WTC11 (cell line): ENCODE results near the gene WDR27. TPM values are rescaled to one million over a fixed set of nuclear protein-coding genes. Genes with fewer than 3 reads are reported as not detected.

Source experiments
- ATAC-seq: fragments of 200-7000 bp; cut with Tn5 transposase; 2 replicates; pipeline ENCODE4 v1.10.0; 2021; ENCODE audit warnings: mild to moderate bottlenecking, moderate library complexity
- CTCF ChIA-PET: fragments of 300-600 bp; sonication (Branson Sonifier 250); formaldehyde crosslinking; loops from one replicate; lab custom pipeline; 2021; ENCODE audit warnings: antibody characterized with exemption; lab: Charles Lee
- POLR2A ChIA-PET: fragments of 350-600 bp; sonication (Branson Sonifier 250); formaldehyde crosslinking; loops from one replicate; lab custom pipeline; 2021; ENCODE audit warnings: antibody characterized with exemption; lab: Charles Lee
- DNase-seq: peaks from one replicate; pipeline ENCODE4 v3.0.0; 2021; ENCODE audit warnings: low spot score
- H3K27ac Mint-ChIP-seq: 2 replicates; pipeline ENCODE4 v1.8.0; 2021; ENCODE audit warnings: mixed read lengths
- H3K27me3 Mint-ChIP-seq: 2 replicates; pipeline ENCODE4 v1.8.0; 2021; ENCODE audit warnings: low read depth, mild to moderate bottlenecking, moderate library complexity, mixed read lengths
- H3K36me3 Mint-ChIP-seq: 2 replicates; pipeline ENCODE4 v1.8.0; 2021; ENCODE audit warnings: mixed read lengths
- H3K4me1 Mint-ChIP-seq: 2 replicates; pipeline ENCODE4 v1.8.0; 2022; ENCODE audit warnings: mixed read lengths
- H3K4me3 Mint-ChIP-seq: 2 replicates; pipeline ENCODE4 v1.8.0; 2021; ENCODE audit warnings: mild to moderate bottlenecking, moderate library complexity, mixed read lengths
- H3K9me3 Mint-ChIP-seq: 2 replicates; pipeline ENCODE4 v1.8.0; 2021; ENCODE audit warnings: mixed read lengths
- CREM ChIP-seq: sonication (generic); formaldehyde crosslinking; IDR thresholded peaks from 2 replicates; pipeline ENCODE4 v1.8.1; 2022; ENCODE audit warnings: mild to moderate bottlenecking, missing genetic modification reagents, moderate library complexity
- ELF4 ChIP-seq: sonication (generic); formaldehyde crosslinking; IDR thresholded peaks from 2 replicates; pipeline ENCODE4 v1.8.1; 2022; ENCODE audit warnings: low read depth, mild to moderate bottlenecking, moderate library complexity, missing genetic modification reagents
- EMX1 ChIP-seq: fragments of 250-450 bp; sonication (Bioruptor Pico); IDR thresholded peaks from 2 replicates; pipeline ENCODE4 v1.8.0; 2021; ENCODE audit warnings: mild to moderate bottlenecking
- FOXP1 ChIP-seq: sonication (generic); formaldehyde crosslinking; IDR thresholded peaks from 2 replicates; pipeline ENCODE4 v1.8.0; 2022; ENCODE audit warnings: missing genetic modification reagents, mild to moderate bottlenecking, moderate library complexity, borderline replicate concordance
- NFATC4 ChIP-seq: fragments of 250-450 bp; sonication (Bioruptor Pico); IDR thresholded peaks from 2 replicates; pipeline ENCODE4 v1.9.0; 2021; ENCODE audit warnings: mild to moderate bottlenecking
- NFE2L1 ChIP-seq: sonication (generic); formaldehyde crosslinking; IDR thresholded peaks from 2 replicates; pipeline ENCODE4 v1.8.1; 2023; ENCODE audit warnings: missing genetic modification reagents
- RORB ChIP-seq: fragments of 250-450 bp; sonication (Bioruptor Pico); IDR thresholded peaks from 2 replicates; pipeline ENCODE4 v1.9.0; 2021; ENCODE audit warnings: mild to moderate bottlenecking
- SMAD3 ChIP-seq: sonication (generic); formaldehyde crosslinking; IDR thresholded peaks from 2 replicates; pipeline ENCODE4 v1.8.0; 2022; ENCODE audit warnings: missing genetic modification reagents, mild to moderate bottlenecking, borderline replicate concordance
- ZBTB21 ChIP-seq: sonication (generic); formaldehyde crosslinking; IDR thresholded peaks from 2 replicates; pipeline ENCODE4 v1.8.1; 2023; ENCODE audit warnings: mild to moderate bottlenecking, missing genetic modification reagents, borderline replicate concordance
- ZNF219 ChIP-seq: sonication (generic); formaldehyde crosslinking; IDR thresholded peaks from 2 replicates; pipeline ENCODE4 v1.8.0; 2023; ENCODE audit warnings: missing genetic modification reagents, mild to moderate bottlenecking, borderline replicate concordance
- ZNF396 ChIP-seq: fragments of 250-450 bp; sonication (Bioruptor Pico); IDR thresholded peaks from 2 replicates; pipeline ENCODE4 v1.8.0; 2021; ENCODE audit warnings: mild to moderate bottlenecking, moderate library complexity, borderline replicate concordance
- ZNF671 ChIP-seq: fragments of 250-450 bp; sonication (Bioruptor Pico); IDR thresholded peaks from 2 replicates; pipeline ENCODE4 v1.8.0; 2021; ENCODE audit warnings: mild to moderate bottlenecking
- total RNA-seq: library from RNA; stranded (reverse); gene quantifications from 3 replicates; pipeline ENCODE4 v1.2.3, GENCODE V29; 2021
- TF ChIP-seq, protein P1 (sequence below): sonication (generic); formaldehyde crosslinking; conservative IDR thresholded peaks from 2 replicates; pipeline ENCODE4 v1.8.1; 2023; ENCODE audit warnings: mild to moderate bottlenecking, low read depth, missing genetic modification reagents, moderate library complexity
- TF ChIP-seq, protein P2 (sequence below): sonication (generic); formaldehyde crosslinking; IDR thresholded peaks from 2 replicates; pipeline ENCODE4 v1.8.0; 2022; ENCODE audit warnings: mild to moderate bottlenecking, missing genetic modification reagents
- TF ChIP-seq, protein P3 (sequence below): sonication (generic); formaldehyde crosslinking; IDR thresholded peaks from 2 replicates; pipeline ENCODE4 v1.8.0; 2023; ENCODE audit warnings: mild to moderate bottlenecking, missing genetic modification reagents
- TF ChIP-seq, protein P4 (sequence below): sonication (generic); formaldehyde crosslinking; IDR thresholded peaks from 2 replicates; pipeline ENCODE4 v1.8.1; 2023; ENCODE audit warnings: mild to moderate bottlenecking, missing genetic modification reagents
- TF ChIP-seq, protein P5 (sequence below): sonication (generic); formaldehyde crosslinking; IDR thresholded peaks from 2 replicates; pipeline ENCODE4 v1.8.0; 2022; ENCODE audit warnings: mild to moderate bottlenecking, missing genetic modification reagents
- TF ChIP-seq, protein P6 (sequence below): sonication (generic); formaldehyde crosslinking; IDR thresholded peaks from 2 replicates; pipeline ENCODE4 v1.8.1; 2022; ENCODE audit warnings: missing genetic modification reagents, borderline replicate concordance
- TF ChIP-seq, protein P7 (sequence below): fragments of 250-450 bp; sonication (Bioruptor Pico); IDR thresholded peaks from 2 replicates; pipeline ENCODE4 v1.9.0; 2021; ENCODE audit warnings: mild to moderate bottlenecking, borderline replicate concordance

WDR27 gene
- total RNA-seq, 1 experiment from 2014 or later: 126 TPM

DNA sequence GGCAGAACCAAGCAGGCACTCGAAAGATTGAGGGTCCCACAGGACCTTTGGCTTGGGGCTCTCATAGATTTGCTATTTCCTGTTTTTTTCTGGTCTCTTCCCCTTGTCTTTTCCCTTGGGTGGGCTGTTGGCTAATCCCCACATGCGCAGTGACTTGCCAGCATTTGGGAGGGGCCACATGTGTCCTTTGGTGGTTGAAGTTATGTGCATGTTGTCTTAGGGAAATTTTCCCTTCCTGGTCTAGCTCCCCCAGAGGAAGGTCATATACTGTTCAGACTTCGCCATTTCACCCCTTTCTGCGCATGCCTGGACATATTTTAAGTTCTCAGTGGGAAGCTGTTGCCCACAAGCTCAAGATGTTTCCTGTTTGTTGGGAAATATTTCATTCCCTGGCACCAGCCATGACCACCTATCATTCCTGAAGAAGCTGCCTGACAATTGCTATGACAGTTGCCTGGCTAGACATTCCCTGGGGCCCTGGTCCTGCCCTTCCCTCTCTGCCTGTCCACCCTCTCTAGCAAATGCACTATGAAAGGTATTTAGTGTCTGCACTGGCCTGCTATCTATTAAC is 292.0 kb downstream of the WDR27 start:
- ChIA-PET POLR2A (no interaction called here), CTCF (interaction anchor here (1.6 kb wide), 1 partner anchor 11 kb away, joined by 5 read pairs; no protein-coding TSS in a partner anchor)
- TF ChIP-seq, protein P1, sequence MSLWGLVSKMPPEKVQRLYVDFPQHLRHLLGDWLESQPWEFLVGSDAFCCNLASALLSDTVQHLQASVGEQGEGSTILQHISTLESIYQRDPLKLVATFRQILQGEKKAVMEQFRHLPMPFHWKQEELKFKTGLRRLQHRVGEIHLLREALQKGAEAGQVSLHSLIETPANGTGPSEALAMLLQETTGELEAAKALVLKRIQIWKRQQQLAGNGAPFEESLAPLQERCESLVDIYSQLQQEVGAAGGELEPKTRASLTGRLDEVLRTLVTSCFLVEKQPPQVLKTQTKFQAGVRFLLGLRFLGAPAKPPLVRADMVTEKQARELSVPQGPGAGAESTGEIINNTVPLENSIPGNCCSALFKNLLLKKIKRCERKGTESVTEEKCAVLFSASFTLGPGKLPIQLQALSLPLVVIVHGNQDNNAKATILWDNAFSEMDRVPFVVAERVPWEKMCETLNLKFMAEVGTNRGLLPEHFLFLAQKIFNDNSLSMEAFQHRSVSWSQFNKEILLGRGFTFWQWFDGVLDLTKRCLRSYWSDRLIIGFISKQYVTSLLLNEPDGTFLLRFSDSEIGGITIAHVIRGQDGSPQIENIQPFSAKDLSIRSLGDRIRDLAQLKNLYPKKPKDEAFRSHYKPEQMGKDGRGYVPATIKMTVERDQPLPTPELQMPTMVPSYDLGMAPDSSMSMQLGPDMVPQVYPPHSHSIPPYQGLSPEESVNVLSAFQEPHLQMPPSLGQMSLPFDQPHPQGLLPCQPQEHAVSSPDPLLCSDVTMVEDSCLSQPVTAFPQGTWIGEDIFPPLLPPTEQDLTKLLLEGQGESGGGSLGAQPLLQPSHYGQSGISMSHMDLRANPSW (CRISPR knock-in tag): no peak
- TF ChIP-seq RORB (CRISPR knock-in tag) (no peak), NFE2L1 (CRISPR knock-in tag) (no peak), ZBTB21 (CRISPR knock-in tag) (no peak), ZNF219 (CRISPR knock-in tag) (no peak), ZNF671 (CRISPR knock-in tag) (no peak), FOXP1 (CRISPR knock-in tag) (no peak), SMAD3 (no peak)
- TF ChIP-seq, protein P2, sequence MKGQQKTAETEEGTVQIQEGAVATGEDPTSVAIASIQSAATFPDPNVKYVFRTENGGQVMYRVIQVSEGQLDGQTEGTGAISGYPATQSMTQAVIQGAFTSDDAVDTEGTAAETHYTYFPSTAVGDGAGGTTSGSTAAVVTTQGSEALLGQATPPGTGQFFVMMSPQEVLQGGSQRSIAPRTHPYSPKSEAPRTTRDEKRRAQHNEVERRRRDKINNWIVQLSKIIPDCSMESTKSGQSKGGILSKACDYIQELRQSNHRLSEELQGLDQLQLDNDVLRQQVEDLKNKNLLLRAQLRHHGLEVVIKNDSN (CRISPR knock-in tag): no peak
- TF ChIP-seq, protein P3, sequence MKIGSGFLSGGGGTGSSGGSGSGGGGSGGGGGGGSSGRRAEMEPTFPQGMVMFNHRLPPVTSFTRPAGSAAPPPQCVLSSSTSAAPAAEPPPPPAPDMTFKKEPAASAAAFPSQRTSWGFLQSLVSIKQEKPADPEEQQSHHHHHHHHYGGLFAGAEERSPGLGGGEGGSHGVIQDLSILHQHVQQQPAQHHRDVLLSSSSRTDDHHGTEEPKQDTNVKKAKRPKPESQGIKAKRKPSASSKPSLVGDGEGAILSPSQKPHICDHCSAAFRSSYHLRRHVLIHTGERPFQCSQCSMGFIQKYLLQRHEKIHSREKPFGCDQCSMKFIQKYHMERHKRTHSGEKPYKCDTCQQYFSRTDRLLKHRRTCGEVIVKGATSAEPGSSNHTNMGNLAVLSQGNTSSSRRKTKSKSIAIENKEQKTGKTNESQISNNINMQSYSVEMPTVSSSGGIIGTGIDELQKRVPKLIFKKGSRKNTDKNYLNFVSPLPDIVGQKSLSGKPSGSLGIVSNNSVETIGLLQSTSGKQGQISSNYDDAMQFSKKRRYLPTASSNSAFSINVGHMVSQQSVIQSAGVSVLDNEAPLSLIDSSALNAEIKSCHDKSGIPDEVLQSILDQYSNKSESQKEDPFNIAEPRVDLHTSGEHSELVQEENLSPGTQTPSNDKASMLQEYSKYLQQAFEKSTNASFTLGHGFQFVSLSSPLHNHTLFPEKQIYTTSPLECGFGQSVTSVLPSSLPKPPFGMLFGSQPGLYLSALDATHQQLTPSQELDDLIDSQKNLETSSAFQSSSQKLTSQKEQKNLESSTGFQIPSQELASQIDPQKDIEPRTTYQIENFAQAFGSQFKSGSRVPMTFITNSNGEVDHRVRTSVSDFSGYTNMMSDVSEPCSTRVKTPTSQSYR (CRISPR knock-in tag): no peak
- TF ChIP-seq, protein P4, sequence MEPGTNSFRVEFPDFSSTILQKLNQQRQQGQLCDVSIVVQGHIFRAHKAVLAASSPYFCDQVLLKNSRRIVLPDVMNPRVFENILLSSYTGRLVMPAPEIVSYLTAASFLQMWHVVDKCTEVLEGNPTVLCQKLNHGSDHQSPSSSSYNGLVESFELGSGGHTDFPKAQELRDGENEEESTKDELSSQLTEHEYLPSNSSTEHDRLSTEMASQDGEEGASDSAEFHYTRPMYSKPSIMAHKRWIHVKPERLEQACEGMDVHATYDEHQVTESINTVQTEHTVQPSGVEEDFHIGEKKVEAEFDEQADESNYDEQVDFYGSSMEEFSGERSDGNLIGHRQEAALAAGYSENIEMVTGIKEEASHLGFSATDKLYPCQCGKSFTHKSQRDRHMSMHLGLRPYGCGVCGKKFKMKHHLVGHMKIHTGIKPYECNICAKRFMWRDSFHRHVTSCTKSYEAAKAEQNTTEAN (CRISPR knock-in tag): no peak
- TF ChIP-seq, protein P5, sequence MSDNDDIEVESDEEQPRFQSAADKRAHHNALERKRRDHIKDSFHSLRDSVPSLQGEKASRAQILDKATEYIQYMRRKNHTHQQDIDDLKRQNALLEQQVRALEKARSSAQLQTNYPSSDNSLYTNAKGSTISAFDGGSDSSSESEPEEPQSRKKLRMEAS (CRISPR knock-in tag): no peak
- ATAC-seq: no peak
- no peaks in the 10 kb centered on the region; the same call in 1 of the 2 replicates for H3K27me3 Mint-ChIP-seq
- DNase-seq: no peak
- peaks cover 62% of the 10 kb centered on the region for H3K9me3 Mint-ChIP-seq
- H3K4me3 Mint-ChIP-seq: no peak overlapping the region
- no peak overlapping the region for H3K27ac Mint-ChIP-seq
- peaks cover 49% of the 10 kb centered on the region for H3K36me3 Mint-ChIP-seq
- no peaks in the 10 kb centered on the region for H3K4me1 Mint-ChIP-seq

DNA sequence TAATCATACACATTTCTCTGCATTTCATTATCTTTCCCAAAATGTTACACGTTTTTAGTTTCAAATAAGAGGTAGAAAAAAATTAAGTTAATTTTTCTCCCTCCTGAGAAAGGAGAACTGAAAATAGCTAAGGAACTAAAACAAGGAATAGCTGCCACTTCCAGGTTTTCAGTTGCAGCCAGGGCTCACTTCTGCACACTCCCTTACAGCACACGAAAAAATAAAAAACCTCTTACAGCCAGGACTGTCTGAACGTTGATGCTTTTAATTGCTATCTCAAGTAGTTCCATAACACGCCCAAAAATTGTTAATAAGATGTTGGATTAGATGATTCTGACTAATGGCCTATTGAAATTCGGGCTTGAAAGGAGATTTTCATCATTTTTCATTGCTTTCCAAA is 294.5 kb downstream of the WDR27 start:
- ChIA-PET POLR2A (no interaction called here), CTCF (interaction anchor here (1.2 kb wide), 1 partner anchor 14 kb away, joined by 3 read pairs; no protein-coding TSS in a partner anchor)
- Mint-ChIP-seq H3K4me3 (no peak overlapping the region), H3K27me3 (no peaks in the 10 kb centered on the region; the same call in 1 of the 2 replicates), H3K9me3 (peaks cover 47% of the 10 kb centered on the region), H3K36me3 (peaks cover 26% of the 10 kb centered on the region), H3K4me1 (no peaks in the 10 kb centered on the region), H3K27ac (no peak overlapping the region)
- DNase-seq (no peak), ATAC-seq (no peak)
- TF ChIP-seq, protein P6, sequence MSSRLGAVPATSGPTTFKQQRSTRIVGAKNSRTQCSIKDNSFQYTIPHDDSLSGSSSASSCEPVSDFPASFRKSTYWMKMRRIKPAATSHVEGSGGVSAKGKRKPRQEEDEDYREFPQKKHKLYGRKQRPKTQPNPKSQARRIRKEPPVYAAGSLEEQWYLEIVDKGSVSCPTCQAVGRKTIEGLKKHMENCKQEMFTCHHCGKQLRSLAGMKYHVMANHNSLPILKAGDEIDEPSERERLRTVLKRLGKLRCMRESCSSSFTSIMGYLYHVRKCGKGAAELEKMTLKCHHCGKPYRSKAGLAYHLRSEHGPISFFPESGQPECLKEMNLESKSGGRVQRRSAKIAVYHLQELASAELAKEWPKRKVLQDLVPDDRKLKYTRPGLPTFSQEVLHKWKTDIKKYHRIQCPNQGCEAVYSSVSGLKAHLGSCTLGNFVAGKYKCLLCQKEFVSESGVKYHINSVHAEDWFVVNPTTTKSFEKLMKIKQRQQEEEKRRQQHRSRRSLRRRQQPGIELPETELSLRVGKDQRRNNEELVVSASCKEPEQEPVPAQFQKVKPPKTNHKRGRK (CRISPR knock-in tag): no peak
- TF ChIP-seq, protein P7, sequence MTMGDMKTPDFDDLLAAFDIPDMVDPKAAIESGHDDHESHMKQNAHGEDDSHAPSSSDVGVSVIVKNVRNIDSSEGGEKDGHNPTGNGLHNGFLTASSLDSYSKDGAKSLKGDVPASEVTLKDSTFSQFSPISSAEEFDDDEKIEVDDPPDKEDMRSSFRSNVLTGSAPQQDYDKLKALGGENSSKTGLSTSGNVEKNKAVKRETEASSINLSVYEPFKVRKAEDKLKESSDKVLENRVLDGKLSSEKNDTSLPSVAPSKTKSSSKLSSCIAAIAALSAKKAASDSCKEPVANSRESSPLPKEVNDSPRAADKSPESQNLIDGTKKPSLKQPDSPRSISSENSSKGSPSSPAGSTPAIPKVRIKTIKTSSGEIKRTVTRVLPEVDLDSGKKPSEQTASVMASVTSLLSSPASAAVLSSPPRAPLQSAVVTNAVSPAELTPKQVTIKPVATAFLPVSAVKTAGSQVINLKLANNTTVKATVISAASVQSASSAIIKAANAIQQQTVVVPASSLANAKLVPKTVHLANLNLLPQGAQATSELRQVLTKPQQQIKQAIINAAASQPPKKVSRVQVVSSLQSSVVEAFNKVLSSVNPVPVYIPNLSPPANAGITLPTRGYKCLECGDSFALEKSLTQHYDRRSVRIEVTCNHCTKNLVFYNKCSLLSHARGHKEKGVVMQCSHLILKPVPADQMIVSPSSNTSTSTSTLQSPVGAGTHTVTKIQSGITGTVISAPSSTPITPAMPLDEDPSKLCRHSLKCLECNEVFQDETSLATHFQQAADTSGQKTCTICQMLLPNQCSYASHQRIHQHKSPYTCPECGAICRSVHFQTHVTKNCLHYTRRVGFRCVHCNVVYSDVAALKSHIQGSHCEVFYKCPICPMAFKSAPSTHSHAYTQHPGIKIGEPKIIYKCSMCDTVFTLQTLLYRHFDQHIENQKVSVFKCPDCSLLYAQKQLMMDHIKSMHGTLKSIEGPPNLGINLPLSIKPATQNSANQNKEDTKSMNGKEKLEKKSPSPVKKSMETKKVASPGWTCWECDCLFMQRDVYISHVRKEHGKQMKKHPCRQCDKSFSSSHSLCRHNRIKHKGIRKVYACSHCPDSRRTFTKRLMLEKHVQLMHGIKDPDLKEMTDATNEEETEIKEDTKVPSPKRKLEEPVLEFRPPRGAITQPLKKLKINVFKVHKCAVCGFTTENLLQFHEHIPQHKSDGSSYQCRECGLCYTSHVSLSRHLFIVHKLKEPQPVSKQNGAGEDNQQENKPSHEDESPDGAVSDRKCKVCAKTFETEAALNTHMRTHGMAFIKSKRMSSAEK (CRISPR knock-in tag): no peak
- TF ChIP-seq NFATC4 (CRISPR knock-in tag): no peak
- TF ChIP-seq, protein P4 (CRISPR knock-in tag): no peak
- TF ChIP-seq EMX1 (CRISPR knock-in tag): no peak
- no peak for TF ChIP-seq ZNF396 (CRISPR knock-in tag)
- TF ChIP-seq ELF4 (CRISPR knock-in tag): no peak
- no peak for TF ChIP-seq CREM (CRISPR knock-in tag)
